Panc1 (cell line): Measurements from ENCODE around the gene PIERCE2.

Source experiments
- POLR2AphosphoS5 ChIP-seq: IDR thresholded peaks from 2 replicates; pipeline ENCODE4 v1.6.1; 2012; ENCODE audit warnings: mild to moderate bottlenecking, low read depth, low read length, moderate library complexity
- SIN3A ChIP-seq: IDR thresholded peaks from 2 replicates; pipeline ENCODE4 v1.6.1; 2012; ENCODE audit warnings: low read depth, mild to moderate bottlenecking, low read length, moderate library complexity, borderline replicate concordance; ENCODE audit not compliant: insufficient read depth
- TCF7L2 ChIP-seq: IDR thresholded peaks from 2 replicates; pipeline ENCODE4 v1.6.1; 2011; ENCODE audit warnings: mild to moderate bottlenecking, low read depth, low read length, inconsistent platforms
- TF ChIP-seq, protein P1 (sequence below): fragments of 450-650 bp; IDR thresholded peaks from 2 replicates; pipeline ENCODE4 v1.5.1; 2017; ENCODE audit warnings: mild to moderate bottlenecking
- TF ChIP-seq, protein P2 (sequence below), 2 experiments: IDR thresholded peaks; 2 replicates each; pipeline ENCODE4 v1.6.1; 2011 to 2012; ENCODE audit warnings: low read depth in 2 of 2, control low read depth in 1 of 2, low read length in 1 of 2, mild to moderate bottlenecking in 1 of 2, moderate library complexity in 1 of 2; ENCODE audit not compliant: insufficient read depth in 1 of 2

DNA sequence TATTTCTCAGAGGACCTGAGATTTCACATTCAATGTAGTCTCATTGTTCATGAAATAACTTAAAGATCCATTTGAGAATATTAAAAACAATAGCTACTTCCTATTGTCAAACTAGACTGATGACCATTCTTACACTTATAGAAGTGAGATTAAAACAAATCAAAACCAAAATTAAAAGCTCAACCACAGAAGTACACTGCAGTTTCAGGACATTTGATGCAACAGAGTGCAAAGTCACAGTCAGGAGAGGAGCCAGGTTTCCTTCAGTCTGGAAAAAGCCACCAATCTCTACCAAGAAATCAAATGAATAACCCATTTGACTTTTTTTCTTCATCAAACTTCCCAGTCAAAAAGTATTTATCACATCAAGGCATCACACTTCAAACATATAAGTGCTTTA is 5.6 kb upstream of the PIERCE2 start:
- TF ChIP-seq, protein P1, sequence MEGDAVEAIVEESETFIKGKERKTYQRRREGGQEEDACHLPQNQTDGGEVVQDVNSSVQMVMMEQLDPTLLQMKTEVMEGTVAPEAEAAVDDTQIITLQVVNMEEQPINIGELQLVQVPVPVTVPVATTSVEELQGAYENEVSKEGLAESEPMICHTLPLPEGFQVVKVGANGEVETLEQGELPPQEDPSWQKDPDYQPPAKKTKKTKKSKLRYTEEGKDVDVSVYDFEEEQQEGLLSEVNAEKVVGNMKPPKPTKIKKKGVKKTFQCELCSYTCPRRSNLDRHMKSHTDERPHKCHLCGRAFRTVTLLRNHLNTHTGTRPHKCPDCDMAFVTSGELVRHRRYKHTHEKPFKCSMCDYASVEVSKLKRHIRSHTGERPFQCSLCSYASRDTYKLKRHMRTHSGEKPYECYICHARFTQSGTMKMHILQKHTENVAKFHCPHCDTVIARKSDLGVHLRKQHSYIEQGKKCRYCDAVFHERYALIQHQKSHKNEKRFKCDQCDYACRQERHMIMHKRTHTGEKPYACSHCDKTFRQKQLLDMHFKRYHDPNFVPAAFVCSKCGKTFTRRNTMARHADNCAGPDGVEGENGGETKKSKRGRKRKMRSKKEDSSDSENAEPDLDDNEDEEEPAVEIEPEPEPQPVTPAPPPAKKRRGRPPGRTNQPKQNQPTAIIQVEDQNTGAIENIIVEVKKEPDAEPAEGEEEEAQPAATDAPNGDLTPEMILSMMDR: no peak
- TF ChIP-seq POLR2AphosphoS5: no peak
- TF ChIP-seq TCF7L2: no peak
- TF ChIP-seq, protein P2, sequence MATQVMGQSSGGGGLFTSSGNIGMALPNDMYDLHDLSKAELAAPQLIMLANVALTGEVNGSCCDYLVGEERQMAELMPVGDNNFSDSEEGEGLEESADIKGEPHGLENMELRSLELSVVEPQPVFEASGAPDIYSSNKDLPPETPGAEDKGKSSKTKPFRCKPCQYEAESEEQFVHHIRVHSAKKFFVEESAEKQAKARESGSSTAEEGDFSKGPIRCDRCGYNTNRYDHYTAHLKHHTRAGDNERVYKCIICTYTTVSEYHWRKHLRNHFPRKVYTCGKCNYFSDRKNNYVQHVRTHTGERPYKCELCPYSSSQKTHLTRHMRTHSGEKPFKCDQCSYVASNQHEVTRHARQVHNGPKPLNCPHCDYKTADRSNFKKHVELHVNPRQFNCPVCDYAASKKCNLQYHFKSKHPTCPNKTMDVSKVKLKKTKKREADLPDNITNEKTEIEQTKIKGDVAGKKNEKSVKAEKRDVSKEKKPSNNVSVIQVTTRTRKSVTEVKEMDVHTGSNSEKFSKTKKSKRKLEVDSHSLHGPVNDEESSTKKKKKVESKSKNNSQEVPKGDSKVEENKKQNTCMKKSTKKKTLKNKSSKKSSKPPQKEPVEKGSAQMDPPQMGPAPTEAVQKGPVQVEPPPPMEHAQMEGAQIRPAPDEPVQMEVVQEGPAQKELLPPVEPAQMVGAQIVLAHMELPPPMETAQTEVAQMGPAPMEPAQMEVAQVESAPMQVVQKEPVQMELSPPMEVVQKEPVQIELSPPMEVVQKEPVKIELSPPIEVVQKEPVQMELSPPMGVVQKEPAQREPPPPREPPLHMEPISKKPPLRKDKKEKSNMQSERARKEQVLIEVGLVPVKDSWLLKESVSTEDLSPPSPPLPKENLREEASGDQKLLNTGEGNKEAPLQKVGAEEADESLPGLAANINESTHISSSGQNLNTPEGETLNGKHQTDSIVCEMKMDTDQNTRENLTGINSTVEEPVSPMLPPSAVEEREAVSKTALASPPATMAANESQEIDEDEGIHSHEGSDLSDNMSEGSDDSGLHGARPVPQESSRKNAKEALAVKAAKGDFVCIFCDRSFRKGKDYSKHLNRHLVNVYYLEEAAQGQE (IDR thresholded peaks at IDR 0.05; ENCODE audit: insufficient read depth in 1 of 2, low read depth in 2 of 2, low read length in 1 of 2): no peak
- TF ChIP-seq SIN3A: no peak
